Thoracic aorta (tissue), 2 donors: Measurements from ENCODE around the gene RGS19. TPM values are rescaled to one million over a fixed set of nuclear protein-coding genes. Genes with fewer than 3 reads are reported as not detected.

Experiments used
- ATAC-seq: fragments of 150-250 bp; one replicate; pipeline ENCODE4 v1.8.0; 2017; ENCODE audit warnings: low read depth; ENCODE audit not compliant: insufficient number of reproducible peaks, low FRiP score
- DNase-seq: peaks from one replicate; pipeline ENCODE4 v3.0.0-alpha.2; 2020; ENCODE audit warnings: low spot score
- H3K27ac ChIP-seq, 2 donors: fragments of 200-600 bp; sonication (generic); 1 replicate in 1 of 2; 2 replicates in 1 of 2; pipeline ENCODE4 v1.5.1; 2016; ENCODE audit warnings: mild to moderate bottlenecking in 2 of 2, moderate library complexity in 2 of 2
- H3K27me3 ChIP-seq: fragments of 200-600 bp; sonication (generic); replicated peaks from 2 replicates; pipeline ENCODE4 v1.6.0; 2016; ENCODE audit warnings: mild to moderate bottlenecking; ENCODE audit not compliant: insufficient read depth
- H3K36me3 ChIP-seq: fragments of 200-600 bp; sonication (generic); one replicate; pipeline ENCODE4 v1.5.1; 2016
- H3K4me1 ChIP-seq, 2 donors: fragments of 200-600 bp; sonication (generic); 1 replicate in 1 of 2; 2 replicates in 1 of 2; pipeline versions ENCODE4 v1.5.1 to v1.6.0; 2016; ENCODE audit warnings: low read depth in 2 of 2, mild to moderate bottlenecking in 1 of 2; ENCODE audit not compliant: control insufficient read depth in 1 of 2
- H3K4me3 ChIP-seq: fragments of 200-600 bp; sonication (generic); 2 replicates; pipeline ENCODE4 v1.5.1; 2016; ENCODE audit warnings: mild to moderate bottlenecking
- H3K9me3 ChIP-seq: fragments of 200-600 bp; sonication (generic); 2 replicates; pipeline ENCODE4 v1.5.1; 2016
- CTCF ChIP-seq: fragments of 200-600 bp; sonication (generic); IDR thresholded peaks from one replicate; pipeline ENCODE4 v1.5.1; 2019; ENCODE audit warnings: antibody characterized with exemption
- total RNA-seq, 2 donors: library from RNA; depleted of rRNA; stranded (reverse); fragments of >200 nt; gene quantifications; one replicate each; pipeline versions ENCODE4 v1.1.0 to v1.2.3, GENCODE V29; 2016

The RGS19 gene
- total RNA-seq, 2 donors from 2014 or later = 20.6 to 41.2 TPM

DNA sequence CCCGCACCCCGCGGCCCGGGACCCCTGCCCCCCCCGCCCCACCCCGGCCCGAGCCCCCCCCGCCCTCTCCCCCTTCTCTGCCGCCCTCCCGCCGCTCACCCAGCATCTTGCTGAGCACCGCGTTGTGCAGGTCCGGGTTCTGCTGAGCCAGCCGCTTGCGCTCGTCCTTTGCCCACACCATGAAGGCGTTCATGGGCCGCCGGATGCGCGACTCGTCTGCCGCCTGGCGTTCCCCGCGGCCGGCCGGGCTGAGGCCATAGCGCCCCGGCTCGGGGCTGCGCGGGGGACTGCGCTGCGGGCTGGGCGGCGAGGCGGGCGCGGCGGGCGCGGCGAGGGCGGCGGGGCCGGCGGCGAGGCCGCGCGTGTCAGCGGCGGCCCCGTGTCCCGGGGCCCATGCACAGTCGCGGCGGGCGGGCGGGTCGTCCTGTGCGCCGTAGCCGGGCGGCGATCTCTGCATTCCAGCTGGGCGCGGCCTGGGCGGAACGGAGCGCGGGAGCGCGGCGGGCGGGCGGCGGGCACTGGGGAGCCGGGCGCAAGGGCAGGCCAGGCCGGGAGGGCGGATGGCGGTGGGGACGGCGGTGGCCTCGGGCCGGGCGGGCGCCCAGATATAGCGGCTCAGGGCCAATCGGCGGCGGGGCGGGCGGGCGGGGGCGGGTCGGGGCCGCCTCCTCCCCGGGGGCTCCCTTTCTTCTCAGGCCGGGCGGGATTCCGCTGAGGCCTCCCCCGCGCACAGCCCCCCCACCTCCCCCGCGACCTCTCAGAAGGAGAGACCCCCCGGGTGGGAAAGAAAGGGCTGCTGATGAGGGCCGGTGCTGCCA is 30.0 kb downstream of the RGS19 start, which contains the start of gene SOX18:
Gene SOX18, minus strand, starts transcription at position 580 of the 818 bp plus-strand sequence. Its CDS starts 123 bp downstream, at position 457.
- no peak for ATAC-seq
- Histone ChIP-seq H3K4me1 (peaks cover 0 to 14% of the 10 kb centered on the region in 2 donors), H3K4me3 (peak within 1 kb of the TSS; percentile 31), H3K27ac (peak within 1 kb of the TSS in 1 of 2 donors; percentile 30), H3K9me3 (no peaks in the 10 kb centered on the region), H3K36me3 (no peaks in the 10 kb centered on the region), H3K27me3 (no peaks in the 10 kb centered on the region)
- TF ChIP-seq CTCF = no peak
- DNase-seq = no peak

DNA sequence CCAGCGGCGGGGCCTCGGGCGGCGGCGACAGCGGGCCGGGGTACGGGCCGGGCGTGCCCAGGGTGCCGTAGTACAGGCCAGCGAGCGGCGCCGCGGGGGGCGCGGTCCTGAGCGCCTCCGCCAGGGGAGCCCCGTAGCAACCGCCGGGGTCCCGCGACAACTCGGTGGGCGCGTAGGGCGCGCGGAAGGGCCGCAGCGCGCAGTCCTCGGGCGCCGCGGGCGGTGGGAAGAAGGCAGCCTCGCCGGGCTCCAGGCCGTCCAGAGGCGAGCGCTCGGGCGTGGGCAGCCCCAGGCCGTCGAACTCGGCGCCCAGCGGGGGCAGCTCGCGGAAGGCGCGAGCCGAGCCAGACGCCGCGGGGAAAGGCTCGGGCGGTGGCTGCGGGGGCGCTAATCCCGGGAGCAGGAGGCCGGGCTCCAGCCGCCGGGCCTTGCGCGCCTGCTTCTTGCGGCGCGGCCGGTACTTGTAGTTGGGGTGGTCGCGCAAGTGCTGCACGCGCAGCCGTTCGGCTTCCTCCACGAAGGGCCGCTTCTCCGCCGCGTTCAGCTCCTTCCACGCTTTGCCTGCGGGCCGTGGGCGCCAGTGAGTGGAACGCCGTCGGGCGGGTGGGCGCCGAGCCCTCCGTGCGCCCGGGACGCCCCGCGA is 30.8 kb downstream of the RGS19 start:
- H3K4me3 ChIP-seq = peak overlapping the region; percentile 31
- no peaks in the 10 kb centered on the region for H3K9me3 ChIP-seq
- H3K4me1 ChIP-seq = peaks cover 0 to 14% of the 10 kb centered on the region in 2 donors
- H3K27ac ChIP-seq = no peak overlapping the region
- no peaks in the 10 kb centered on the region for H3K36me3 ChIP-seq
- DNase-seq = no peak
- no peaks in the 10 kb centered on the region for H3K27me3 ChIP-seq
- ATAC-seq = no peak
- TF ChIP-seq CTCF = no peak

GRCh38 chr20:64047968-64048401 is 31.3 kb downstream of the RGS19 start:
- H3K36me3 ChIP-seq = no peaks in the 10 kb centered on the region
- TF ChIP-seq CTCF = no peak
- no peaks in the 10 kb centered on the region for H3K27me3 ChIP-seq
- ATAC-seq (no peak), DNase-seq (no peak)
- H3K4me1 ChIP-seq = peaks cover 0 to 14% of the 10 kb centered on the region in 2 donors
- no peak overlapping the region for H3K27ac ChIP-seq
- H3K9me3 ChIP-seq = no peaks in the 10 kb centered on the region
- peak overlapping the region; percentile 31 for H3K4me3 ChIP-seq

DNA sequence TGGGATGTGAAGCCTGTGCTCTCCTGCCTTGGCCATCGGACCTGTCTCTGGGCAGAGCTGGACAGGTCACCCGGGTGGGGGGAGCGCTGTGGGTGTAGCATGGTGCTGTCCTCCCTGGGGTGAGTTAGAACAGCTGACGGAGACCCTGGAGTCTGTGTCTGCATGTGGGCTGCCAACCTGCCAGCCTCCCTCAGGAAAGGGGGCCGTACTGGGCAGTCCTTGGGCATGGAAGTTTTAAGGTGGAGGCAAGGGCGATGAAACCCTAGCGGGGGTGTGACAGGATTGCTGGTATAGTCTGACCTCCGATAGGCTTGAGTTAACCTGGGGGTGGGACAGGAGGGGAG is 32.3 kb downstream of the RGS19 start:
- no peak for TF ChIP-seq CTCF
- Histone ChIP-seq H3K27ac (no peak overlapping the region), H3K4me1 (peaks cover 4 to 19% of the 10 kb centered on the region in 2 donors), H3K36me3 (no peaks in the 10 kb centered on the region), H3K4me3 (peak overlapping the region; percentile 31), H3K27me3 (no peaks in the 10 kb centered on the region), H3K9me3 (no peaks in the 10 kb centered on the region)
- no peak for ATAC-seq
- DNase-seq = no peak

DNA sequence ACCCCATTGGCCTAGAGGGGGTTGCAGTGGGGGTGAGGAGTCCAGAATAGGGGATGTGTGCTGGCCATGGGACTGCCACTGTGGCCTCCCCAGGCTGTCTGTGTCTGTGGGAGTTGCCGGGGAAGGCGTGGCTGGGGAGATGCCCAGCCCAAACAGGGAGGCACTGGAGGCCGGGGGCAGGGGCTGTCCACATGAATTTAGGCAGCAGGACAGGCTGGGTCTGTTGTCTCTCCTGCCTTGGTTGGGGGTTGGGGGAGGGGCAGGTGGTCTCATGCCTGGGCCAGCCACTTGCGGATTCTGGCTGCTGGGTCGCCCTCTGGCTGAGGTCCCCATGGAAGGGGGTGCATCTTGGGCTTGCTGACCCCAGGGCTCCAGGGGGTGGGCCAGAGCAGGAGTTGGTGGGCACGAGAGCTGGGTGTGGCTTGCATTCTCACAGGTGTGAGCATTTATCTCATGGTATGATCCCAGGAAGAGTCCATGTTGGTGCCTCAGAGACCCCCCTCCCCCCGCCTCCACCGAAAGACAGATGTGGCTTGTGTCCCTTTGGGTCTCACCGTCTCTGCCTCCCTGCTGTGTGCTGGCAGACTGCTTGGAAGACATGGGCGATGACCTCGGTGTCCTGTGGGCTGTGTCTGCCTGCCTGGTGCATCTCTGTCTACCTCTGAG is 33.8 kb downstream of the RGS19 start:
- Histone ChIP-seq H3K27me3 (no peaks in the 10 kb centered on the region), H3K4me1 (peaks cover 4 to 26% of the 10 kb centered on the region in 2 donors), H3K9me3 (no peaks in the 10 kb centered on the region), H3K4me3 (no peak overlapping the region), H3K27ac (no peak overlapping the region), H3K36me3 (no peaks in the 10 kb centered on the region)
- no peak for TF ChIP-seq CTCF
- ATAC-seq = no peak
- DNase-seq = no peak
